Activated T-cell treated with anti-CD3 and anti-CD28 coated beads, Interleukin-2, amount 50 U/mL, for 4 hours (primary cell): ENCODE data around the gene SPTB. TPM values are rescaled to one million over a fixed set of nuclear protein-coding genes. Genes with fewer than 3 reads are reported as not detected.
"Not testable (repeated sequence)": the region's sequence is repeated elsewhere in the genome, so short reads cannot be mapped to it uniquely, and the experiment has no call there.

Experiments
- ATAC-seq, 2 donors: fragments of 200-7000 bp; cut with Tn5 transposase; one replicate each; pipeline ENCODE4 v1.10.0; 2021
- DNase-seq: peaks from one replicate; pipeline ENCODE4 v3.0.0-alpha.2; 2020
- H3K27me3 Mint-ChIP-seq: one replicate; pipeline ENCODE4 v1.8.0; 2021; ENCODE audit warnings: low read depth, mixed read lengths
- H3K36me3 Mint-ChIP-seq: one replicate; pipeline ENCODE4 v1.8.0; 2022; ENCODE audit warnings: mixed read lengths; ENCODE audit not compliant: insufficient read depth
- H3K4me1 Mint-ChIP-seq: one replicate; pipeline ENCODE4 v1.8.0; 2021; ENCODE audit warnings: low read depth, mixed read lengths
- H3K4me3 Mint-ChIP-seq: one replicate; pipeline ENCODE4 v1.8.0; 2021; ENCODE audit warnings: mild to moderate bottlenecking, moderate library complexity, mixed read lengths
- H3K9me3 Mint-ChIP-seq: one replicate; pipeline ENCODE4 v1.8.0; 2021; ENCODE audit warnings: mixed read lengths
- total RNA-seq, 3 donors: library from RNA; stranded (reverse); gene quantifications; one replicate each; pipeline ENCODE4 v1.2.1, GENCODE V29; 2021

The SPTB gene
- total RNA-seq, 3 donors from 2014 or later: 0.08 to 0.20 (median 0.08) TPM

GRCh38 chr14:64806862-64807495, 72.7 kb downstream of the SPTB start:
- H3K4me1 Mint-ChIP-seq: no peaks in the 10 kb centered on the region
- H3K4me3 Mint-ChIP-seq: no peak overlapping the region
- ATAC-seq: no peak
- no peaks in the 10 kb centered on the region for H3K36me3 Mint-ChIP-seq
- DNase-seq: no peak
- no peaks in the 10 kb centered on the region for H3K9me3 Mint-ChIP-seq
- peaks cover 3% of the 10 kb centered on the region for H3K27me3 Mint-ChIP-seq

DNA sequence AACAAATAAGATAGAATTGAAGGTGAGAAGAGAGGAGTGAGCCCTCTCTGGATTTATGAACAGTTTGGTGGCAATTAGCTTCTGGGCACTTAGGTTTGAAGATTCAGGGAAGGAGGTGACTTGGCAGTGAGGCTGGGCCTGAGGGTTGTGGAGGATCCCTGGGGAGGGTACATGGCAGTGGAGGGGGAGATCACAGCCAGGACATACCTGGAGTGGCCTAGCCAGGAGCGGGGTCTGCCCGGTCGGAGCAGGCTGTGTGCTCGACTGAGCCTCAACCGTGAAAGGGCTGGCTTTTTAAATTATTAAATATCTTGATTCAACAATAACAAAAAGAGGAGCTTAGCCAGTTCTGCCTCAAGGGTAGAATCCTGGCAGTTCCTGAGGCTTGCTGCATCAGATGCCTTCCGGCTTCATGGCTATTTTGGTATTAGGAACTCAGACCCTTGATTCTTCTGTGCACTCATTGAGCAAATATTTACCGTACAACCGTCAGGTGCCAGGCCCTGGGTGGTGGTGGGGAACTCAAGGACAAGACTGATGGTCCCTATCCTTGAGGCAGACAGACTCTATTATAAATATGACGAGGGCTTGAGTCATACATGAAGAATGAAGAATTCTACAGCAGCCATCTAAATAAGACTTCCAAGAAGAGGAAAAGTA, 73.4 kb downstream of the SPTB start:
- peaks cover 3% of the 10 kb centered on the region for H3K27me3 Mint-ChIP-seq
- no peaks in the 10 kb centered on the region for H3K9me3 Mint-ChIP-seq
- ATAC-seq: no peak
- no peak for DNase-seq
- H3K4me1 Mint-ChIP-seq: no peaks in the 10 kb centered on the region
- no peaks in the 10 kb centered on the region for H3K36me3 Mint-ChIP-seq
- no peak overlapping the region for H3K4me3 Mint-ChIP-seq

GRCh38 chr14:64805646-64806045, 74.1 kb downstream of the SPTB start:
- H3K9me3 Mint-ChIP-seq, H3K4me1 Mint-ChIP-seq, H3K36me3 Mint-ChIP-seq: not testable (repeated sequence)

GRCh38 chr14:64804754-64805260, 74.9 kb downstream of the SPTB start:
- Mint-ChIP-seq H3K36me3 (no peaks in the 10 kb centered on the region), H3K9me3 (no peaks in the 10 kb centered on the region), H3K4me1 (no peaks in the 10 kb centered on the region), H3K4me3 (no peak overlapping the region), H3K27me3 (peaks cover 3% of the 10 kb centered on the region)
- no peak for ATAC-seq
- no peak for DNase-seq

More at GRCh38 chr14:64805646-64806045, 74.1 kb downstream of the SPTB start:
- DNase-seq, H3K4me3 Mint-ChIP-seq, H3K27me3 Mint-ChIP-seq, ATAC-seq: not testable (repeated sequence)

DNA sequence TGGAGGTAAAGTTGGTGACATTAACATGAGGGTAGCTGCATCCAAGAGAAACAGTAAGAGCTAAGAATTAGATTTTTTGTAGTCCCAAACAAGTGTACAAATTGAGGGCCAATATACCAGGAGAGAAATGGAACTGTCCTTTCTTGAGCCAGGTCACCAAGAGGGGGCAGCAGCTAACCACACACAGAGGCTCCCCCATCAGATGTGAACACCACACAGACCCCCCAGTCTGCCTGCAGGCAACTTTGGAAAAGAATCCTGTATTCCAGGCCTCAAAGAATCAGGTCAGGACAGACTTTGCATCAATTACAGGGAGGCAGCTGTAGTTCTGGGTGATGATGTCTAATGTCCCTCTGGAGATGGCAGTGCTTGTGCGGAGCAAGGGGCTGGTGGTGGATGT, 77.9 kb downstream of the SPTB start:
- peaks cover 4% of the 10 kb centered on the region for H3K27me3 Mint-ChIP-seq
- H3K36me3 Mint-ChIP-seq: no peaks in the 10 kb centered on the region
- H3K4me1 Mint-ChIP-seq: no peaks in the 10 kb centered on the region
- H3K4me3 Mint-ChIP-seq: no peak overlapping the region
- no peak for ATAC-seq
- DNase-seq: no peak
- H3K9me3 Mint-ChIP-seq: no peaks in the 10 kb centered on the region

- Mint-ChIP-seq H3K36me3 (no peaks in the 10 kb centered on the region), H3K9me3 (no peaks in the 10 kb centered on the region), H3K4me3 (no peak overlapping the region), H3K27me3 (peaks cover 4% of the 10 kb centered on the region), H3K4me1 (no peaks in the 10 kb centered on the region)
- DNase-seq (no peak), ATAC-seq (no peak)
These were observed 78.7 kb downstream of the SPTB start for GRCh38 chr14:64801046-64801445.

DNA sequence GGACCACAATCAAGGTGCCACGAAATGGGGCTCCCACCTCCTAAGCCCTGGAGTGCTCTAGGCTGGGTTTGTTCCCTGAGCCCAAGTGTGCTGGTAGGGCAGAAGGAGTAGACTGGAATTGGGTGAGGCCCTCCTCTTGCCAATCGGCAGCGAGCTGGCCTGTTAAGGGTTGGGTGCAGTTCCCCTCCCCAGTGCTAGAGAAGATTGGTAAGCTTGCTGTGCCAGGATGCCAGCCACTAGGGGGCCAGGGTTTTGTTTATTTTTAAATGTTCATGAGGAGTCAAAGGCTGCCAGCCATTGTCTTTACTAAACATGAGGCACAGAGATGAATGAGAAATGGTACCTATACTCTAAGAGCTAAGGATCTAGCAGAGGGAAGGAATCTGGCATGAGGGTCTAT, 79.7 kb downstream of the SPTB start:
- Mint-ChIP-seq H3K36me3 (no peaks in the 10 kb centered on the region), H3K4me3 (no peak overlapping the region), H3K4me1 (no peaks in the 10 kb centered on the region), H3K9me3 (no peaks in the 10 kb centered on the region), H3K27me3 (peaks cover 6% of the 10 kb centered on the region)
- ATAC-seq (no peak), DNase-seq (no peak)

GRCh38 chr14:64799555-64799954, 80.2 kb downstream of the SPTB start:
- H3K4me1 Mint-ChIP-seq: no peaks in the 10 kb centered on the region
- H3K27me3 Mint-ChIP-seq: peaks cover 6% of the 10 kb centered on the region
- H3K36me3 Mint-ChIP-seq: no peaks in the 10 kb centered on the region
- ATAC-seq (no peak), DNase-seq (no peak)
- no peaks in the 10 kb centered on the region for H3K9me3 Mint-ChIP-seq
- no peak overlapping the region for H3K4me3 Mint-ChIP-seq

GRCh38 chr14:64796369-64796768, 83.3 kb downstream of the SPTB start:
- H3K4me3 Mint-ChIP-seq: no peak overlapping the region
- H3K9me3 Mint-ChIP-seq: no peaks in the 10 kb centered on the region
- no peak for DNase-seq
- no peaks in the 10 kb centered on the region for H3K36me3 Mint-ChIP-seq
- peaks cover 7% of the 10 kb centered on the region for H3K27me3 Mint-ChIP-seq
- ATAC-seq: no peak
- H3K4me1 Mint-ChIP-seq: no peaks in the 10 kb centered on the region

DNA sequence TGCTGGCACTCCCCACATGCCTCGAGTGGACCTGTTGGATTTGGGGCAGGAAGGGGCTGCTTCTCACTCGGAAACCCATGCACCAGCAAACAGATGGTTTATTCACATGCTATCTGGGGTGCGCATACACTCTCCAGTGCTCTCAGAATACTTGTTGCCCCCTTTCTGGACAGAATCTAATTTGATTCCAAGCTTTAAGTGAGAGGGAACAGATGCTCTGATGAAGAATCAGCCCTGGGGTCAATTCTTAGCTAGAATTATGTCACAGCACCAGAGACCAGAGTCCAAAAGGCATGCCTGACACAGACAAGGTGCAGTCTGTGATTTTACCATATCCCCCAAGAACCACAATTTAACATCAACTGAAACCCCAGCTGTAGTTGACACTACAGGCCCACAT, 83.8 kb downstream of the SPTB start:
- peaks cover 7% of the 10 kb centered on the region for H3K27me3 Mint-ChIP-seq

DNA sequence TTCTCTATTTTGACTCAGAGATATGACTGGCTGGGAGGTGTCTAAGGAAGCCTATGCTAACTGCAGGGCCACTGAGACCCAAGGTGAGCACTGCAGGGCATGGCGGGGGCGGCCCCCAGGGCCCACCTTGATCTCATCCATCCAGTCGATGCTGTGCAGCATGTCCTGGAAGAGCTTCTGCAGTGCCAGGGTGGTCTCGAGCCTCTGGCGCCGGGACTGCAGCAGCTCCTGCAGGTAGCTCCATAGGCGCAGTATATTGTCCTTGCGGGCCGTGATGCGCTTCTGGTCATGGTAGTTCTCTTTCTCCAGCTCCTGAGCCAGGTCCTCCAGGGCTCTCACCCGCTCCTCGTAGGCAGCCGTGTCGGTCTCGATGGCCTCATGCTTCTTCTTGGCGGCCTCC, 84.5 kb downstream of the SPTB start:
- no peak for DNase-seq
- ATAC-seq: no peak
- Mint-ChIP-seq H3K4me3 (no peak overlapping the region), H3K9me3 (no peaks in the 10 kb centered on the region), H3K4me1 (no peaks in the 10 kb centered on the region), H3K36me3 (no peaks in the 10 kb centered on the region), H3K27me3 (peaks cover 7% of the 10 kb centered on the region)

More for the DNA sequence above, 83.8 kb downstream of the SPTB start:
- no peaks in the 10 kb centered on the region for H3K4me1 Mint-ChIP-seq
- no peaks in the 10 kb centered on the region for H3K9me3 Mint-ChIP-seq
- no peak for ATAC-seq
- DNase-seq: no peak
- no peak overlapping the region for H3K4me3 Mint-ChIP-seq
- H3K36me3 Mint-ChIP-seq: no peaks in the 10 kb centered on the region

DNA sequence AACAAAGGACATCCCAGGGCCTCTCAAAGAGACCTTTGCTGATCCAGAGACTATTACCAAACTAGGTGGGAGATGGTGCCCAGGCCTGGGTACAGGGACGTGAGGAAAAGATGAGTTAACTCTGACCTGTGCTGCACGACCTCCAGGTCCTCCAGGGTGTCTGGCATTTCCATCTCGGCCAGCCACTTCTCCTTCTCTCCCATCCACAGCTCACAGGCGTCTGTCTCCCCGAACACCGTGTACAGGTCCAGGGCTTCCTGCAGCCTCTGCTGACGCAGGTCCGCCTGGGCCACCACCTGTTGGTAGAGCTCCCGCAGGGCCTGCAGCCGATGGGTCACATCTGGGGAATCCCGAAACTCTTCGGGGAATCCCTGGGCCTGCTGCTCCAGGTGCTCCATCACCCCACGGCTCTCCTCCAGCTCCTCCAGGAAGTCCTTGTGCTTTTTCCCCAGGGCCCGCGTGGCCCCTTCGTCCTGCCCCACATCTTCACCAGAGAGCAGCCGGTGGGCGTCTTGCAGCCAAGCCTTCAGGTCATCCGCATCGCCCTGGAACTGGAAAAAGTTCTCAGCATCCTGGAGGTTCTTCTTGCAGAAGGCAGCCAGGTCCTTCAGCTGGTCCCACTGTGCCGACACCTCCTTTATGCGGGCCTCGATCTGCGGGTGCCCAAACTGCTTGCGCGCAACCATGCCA, 86.7 kb downstream of the SPTB start:
- no peak for ATAC-seq
- Mint-ChIP-seq H3K36me3 (no peaks in the 10 kb centered on the region), H3K4me1 (no peaks in the 10 kb centered on the region), H3K9me3 (no peaks in the 10 kb centered on the region), H3K27me3 (peaks cover 7% of the 10 kb centered on the region), H3K4me3 (no peak overlapping the region)
- no peak for DNase-seq

DNA sequence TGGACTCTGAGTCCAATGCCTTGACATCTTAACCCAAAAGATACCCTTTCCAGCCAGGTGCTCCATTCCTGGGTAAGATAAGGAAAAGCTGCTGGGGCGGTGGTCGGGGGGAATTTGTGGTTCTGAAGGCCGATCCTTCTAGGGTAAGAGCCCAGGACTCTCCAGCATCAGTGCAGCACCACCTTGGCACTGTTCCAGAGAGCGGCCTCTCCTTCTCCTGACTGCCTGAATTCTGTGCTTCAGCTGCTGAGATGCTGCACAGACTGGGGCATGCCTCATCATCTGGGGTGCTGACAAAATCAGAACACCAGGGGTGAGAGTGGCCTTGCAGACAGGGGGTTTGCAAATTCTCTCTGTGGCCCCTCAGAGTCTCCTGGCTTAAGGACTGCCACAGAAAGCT, 87.5 kb downstream of the SPTB start:
- H3K4me3 Mint-ChIP-seq: no peak overlapping the region
- H3K36me3 Mint-ChIP-seq: no peaks in the 10 kb centered on the region
- DNase-seq (no peak), ATAC-seq (no peak)
- H3K4me1 Mint-ChIP-seq: no peaks in the 10 kb centered on the region
- no peaks in the 10 kb centered on the region for H3K9me3 Mint-ChIP-seq
- peaks cover 3% of the 10 kb centered on the region for H3K27me3 Mint-ChIP-seq

GRCh38 chr14:64790478-64790877, 89.2 kb downstream of the SPTB start:
- no peaks in the 10 kb centered on the region for H3K9me3 Mint-ChIP-seq
- H3K4me1 Mint-ChIP-seq: no peaks in the 10 kb centered on the region
- H3K27me3 Mint-ChIP-seq: peaks cover 2% of the 10 kb centered on the region
- H3K36me3 Mint-ChIP-seq: no peaks in the 10 kb centered on the region
- no peak for ATAC-seq
- no peak overlapping the region for H3K4me3 Mint-ChIP-seq
- DNase-seq: no peak

DNA sequence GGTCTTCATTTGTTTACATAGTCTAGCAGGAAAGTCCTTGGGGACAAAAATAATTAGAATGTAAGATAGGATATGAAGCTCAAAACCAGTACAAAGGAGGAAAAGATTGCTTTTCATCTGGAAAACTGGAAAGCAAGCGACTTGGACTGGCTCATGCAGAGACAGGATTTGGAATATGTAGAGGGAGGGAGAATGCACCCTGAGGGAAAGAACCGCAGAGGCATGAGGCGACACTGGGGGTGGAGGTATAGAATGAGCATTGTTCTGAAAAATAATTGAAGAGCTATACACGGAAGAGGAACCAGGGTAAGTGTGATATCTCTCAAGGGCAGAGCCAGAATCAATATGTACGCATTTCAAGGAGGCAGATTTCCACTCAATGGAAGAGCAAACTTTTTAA, 90.0 kb downstream of the SPTB start:
- DNase-seq (no peak), ATAC-seq (no peak)
- H3K4me1 Mint-ChIP-seq: no peaks in the 10 kb centered on the region
- H3K36me3 Mint-ChIP-seq: no peaks in the 10 kb centered on the region
- no peak overlapping the region for H3K4me3 Mint-ChIP-seq
- peaks cover 1% of the 10 kb centered on the region for H3K27me3 Mint-ChIP-seq
- no peaks in the 10 kb centered on the region for H3K9me3 Mint-ChIP-seq
